GM12875 (cell line): ENCODE data around the gene CHTOP.

Experiments used
- H3K4me3 ChIP-seq: one replicate; pipeline ENCODE4 v1.5.1; 2011; ENCODE audit warnings: low read depth, low read length, control low read depth
- TF ChIP-seq, protein P1 (sequence below): IDR thresholded peaks from 2 replicates; pipeline ENCODE4 v1.5.1; 2011; ENCODE audit warnings: low read depth, mild to moderate bottlenecking, control low read depth, inconsistent platforms, low read length, moderate library complexity, borderline replicate concordance; ENCODE audit not compliant: insufficient read depth

CHTOP gene

DNA sequence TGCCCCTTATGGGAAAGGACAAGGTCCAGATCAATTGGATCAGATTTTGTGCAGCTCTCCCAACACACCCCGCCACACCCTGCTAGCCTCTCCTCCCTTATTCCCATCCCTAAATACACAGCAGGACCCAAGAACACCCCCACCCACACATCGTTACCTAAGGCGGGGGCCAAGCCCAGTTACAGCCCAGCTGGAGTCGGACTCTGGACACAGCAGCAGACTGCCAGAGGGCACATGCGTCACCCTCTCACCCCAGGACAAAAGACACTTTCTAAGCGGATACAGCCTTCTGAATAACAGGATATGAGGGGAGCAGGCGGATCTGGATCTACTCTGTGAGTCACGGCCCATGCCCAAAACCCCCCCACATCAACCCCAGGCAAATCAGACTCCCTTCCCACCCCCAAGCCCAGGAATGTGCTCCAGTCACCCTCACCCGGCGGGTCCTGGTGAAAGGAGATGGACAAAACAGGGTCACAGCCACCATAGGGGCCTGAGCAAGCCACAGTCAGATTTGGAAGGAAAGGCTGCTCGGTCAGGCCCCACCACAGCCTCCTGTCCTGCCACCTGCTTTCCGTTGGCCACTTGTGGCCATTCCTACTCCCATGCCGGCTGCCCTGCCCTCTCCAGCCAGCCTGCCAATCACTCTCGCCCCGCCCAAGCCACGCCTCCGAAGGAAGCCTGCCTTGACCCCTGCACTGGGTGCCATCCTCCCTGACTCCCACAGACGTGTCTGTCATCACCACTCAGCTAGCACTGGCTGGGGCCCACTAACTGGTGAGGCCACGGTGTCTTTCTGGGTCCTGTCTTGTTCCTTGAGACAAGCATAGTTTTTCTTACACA lies 24.9 kb upstream of the CHTOP start:
- H3K4me3 ChIP-seq, result no peak overlapping the region

DNA sequence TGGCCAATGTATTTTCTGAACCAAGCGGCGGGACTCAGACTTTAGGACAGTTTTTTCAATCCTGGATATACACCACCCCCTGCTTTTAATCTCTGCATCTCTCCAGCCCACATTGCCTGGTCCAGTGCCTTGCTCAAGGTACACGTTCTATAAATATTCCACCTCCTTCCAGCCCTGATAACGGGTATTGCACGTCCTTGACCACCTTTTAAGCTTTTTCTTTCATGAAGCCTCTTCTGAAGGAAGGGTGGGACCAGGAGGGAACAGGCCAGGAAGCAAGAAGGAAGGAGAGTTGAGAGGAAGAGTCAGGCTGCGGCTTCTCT lies 24.3 kb upstream of the CHTOP start:
- no peak overlapping the region for H3K4me3 ChIP-seq
- TF ChIP-seq, protein P1, sequence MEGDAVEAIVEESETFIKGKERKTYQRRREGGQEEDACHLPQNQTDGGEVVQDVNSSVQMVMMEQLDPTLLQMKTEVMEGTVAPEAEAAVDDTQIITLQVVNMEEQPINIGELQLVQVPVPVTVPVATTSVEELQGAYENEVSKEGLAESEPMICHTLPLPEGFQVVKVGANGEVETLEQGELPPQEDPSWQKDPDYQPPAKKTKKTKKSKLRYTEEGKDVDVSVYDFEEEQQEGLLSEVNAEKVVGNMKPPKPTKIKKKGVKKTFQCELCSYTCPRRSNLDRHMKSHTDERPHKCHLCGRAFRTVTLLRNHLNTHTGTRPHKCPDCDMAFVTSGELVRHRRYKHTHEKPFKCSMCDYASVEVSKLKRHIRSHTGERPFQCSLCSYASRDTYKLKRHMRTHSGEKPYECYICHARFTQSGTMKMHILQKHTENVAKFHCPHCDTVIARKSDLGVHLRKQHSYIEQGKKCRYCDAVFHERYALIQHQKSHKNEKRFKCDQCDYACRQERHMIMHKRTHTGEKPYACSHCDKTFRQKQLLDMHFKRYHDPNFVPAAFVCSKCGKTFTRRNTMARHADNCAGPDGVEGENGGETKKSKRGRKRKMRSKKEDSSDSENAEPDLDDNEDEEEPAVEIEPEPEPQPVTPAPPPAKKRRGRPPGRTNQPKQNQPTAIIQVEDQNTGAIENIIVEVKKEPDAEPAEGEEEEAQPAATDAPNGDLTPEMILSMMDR, result no peak

More for the DNA sequence above, 24.9 kb upstream of the CHTOP start:
- TF ChIP-seq, protein P1, result no peak

GRCh38 chr1:153610334-153610733 lies 23.5 kb upstream of the CHTOP start:
- H3K4me3 ChIP-seq, result no peak overlapping the region
- TF ChIP-seq, protein P1, result no peak

GRCh38 chr1:153610811-153611301 lies 23.0 kb upstream of the CHTOP start:
- no peak overlapping the region for H3K4me3 ChIP-seq
- TF ChIP-seq, protein P1, result no peak

DNA sequence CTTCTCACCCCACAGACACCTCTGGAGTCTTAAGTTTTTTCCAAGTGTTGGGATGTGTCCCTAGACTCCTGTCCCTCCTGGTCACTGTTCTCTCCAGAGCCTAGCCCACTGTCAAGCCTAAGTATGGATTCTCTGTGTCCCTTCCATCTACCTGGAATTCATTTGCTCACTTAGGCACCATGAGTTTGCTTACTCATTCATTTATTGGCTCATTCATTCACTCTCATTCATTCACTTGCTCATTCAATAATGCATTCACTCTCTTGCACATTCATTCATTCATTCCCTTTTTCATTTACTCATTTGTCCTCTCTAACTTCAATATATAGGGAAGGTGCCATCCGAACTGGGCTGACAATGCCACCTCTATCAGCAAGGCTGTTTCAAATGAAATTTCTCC lies 22.5 kb upstream of the CHTOP start:
- TF ChIP-seq, protein P1, result no peak
- no peak overlapping the region for H3K4me3 ChIP-seq

DNA sequence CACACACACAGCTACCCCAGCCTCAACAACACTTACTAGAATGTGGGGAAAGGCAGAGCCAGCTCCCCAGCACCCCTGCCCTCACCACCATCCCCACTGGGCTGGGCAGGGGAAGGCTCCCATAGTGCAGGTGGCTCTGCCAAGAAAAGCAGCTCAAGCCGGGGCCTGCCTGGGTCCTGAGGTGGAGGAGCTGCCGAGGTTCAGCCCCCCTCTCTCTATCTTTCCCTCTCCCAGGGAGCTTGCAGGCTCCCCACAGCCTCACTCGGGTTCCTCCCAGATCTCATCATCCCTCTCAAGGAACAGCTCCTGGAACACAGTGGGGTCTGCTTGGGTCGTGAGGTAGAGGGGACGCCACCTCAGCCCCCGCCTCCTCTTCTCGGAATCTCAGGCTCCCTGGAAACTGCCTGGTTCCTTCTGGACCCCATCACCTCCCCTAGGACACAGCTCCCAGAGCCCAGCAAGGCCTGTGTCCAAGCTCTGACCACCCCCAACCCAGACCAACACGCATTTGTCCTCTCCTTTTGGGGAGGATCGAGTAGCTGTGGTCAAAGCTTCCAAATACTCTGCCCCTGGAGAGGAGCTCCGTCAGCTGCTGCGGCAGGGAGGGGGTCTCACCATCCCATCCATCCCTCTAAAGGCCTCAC lies 21.6 kb upstream of the CHTOP start:
- H3K4me3 ChIP-seq, result no peak overlapping the region
- TF ChIP-seq, protein P1, result no peak
